HepG2 (cell line): Measurements from ENCODE around the gene SGK1.

ENCODE experiments used
- ETV6 ChIP-seq: sonication (generic); formaldehyde crosslinking; conservative IDR thresholded peaks from 2 replicates; pipeline ENCODE4 v1.4.0; 2020; ENCODE audit warnings: missing genetic modification reagents
- FOXK2 ChIP-seq: fragments of 450-650 bp; IDR thresholded peaks from 2 replicates; pipeline ENCODE4 v1.6.1; 2016
- KLF11 ChIP-seq: IDR thresholded peaks from 2 replicates; pipeline ENCODE4 v1.6.1; 2016; ENCODE audit warnings: missing compliant biosample characterization
- NFE2L2 ChIP-seq: fragments of 150-350 bp; IDR thresholded peaks from 2 replicates; pipeline ENCODE4 v1.6.1; 2014; ENCODE audit warnings: low read length
- ZNF468 ChIP-seq: sonication (generic); formaldehyde crosslinking; IDR thresholded peaks from 2 replicates; pipeline ENCODE4 v1.8.0; 2022; ENCODE audit warnings: mild to moderate bottlenecking, moderate library complexity, missing genetic modification reagents
- ZNF674 ChIP-seq: sonication (generic); formaldehyde crosslinking; IDR thresholded peaks from 2 replicates; pipeline ENCODE4 v1.5.0; 2020; ENCODE audit warnings: low read depth, mild to moderate bottlenecking, missing genetic modification reagents
- TF ChIP-seq, protein P1 (sequence below): sonication (generic); formaldehyde crosslinking; IDR thresholded peaks from 2 replicates; pipeline ENCODE4 v1.5.0; 2020; ENCODE audit warnings: mild to moderate bottlenecking, missing genetic modification reagents

GRCh38 chr6:134361011-134361410 lies 43.1 kb upstream of the SGK1 start:
- TF ChIP-seq ZNF674 (CRISPR knock-in tag) (no peak), NFE2L2 (no peak), KLF11 (CRISPR knock-in tag) (no peak), ETV6 (no peak), ZNF468 (no peak), FOXK2 (no peak)
- TF ChIP-seq, protein P1, sequence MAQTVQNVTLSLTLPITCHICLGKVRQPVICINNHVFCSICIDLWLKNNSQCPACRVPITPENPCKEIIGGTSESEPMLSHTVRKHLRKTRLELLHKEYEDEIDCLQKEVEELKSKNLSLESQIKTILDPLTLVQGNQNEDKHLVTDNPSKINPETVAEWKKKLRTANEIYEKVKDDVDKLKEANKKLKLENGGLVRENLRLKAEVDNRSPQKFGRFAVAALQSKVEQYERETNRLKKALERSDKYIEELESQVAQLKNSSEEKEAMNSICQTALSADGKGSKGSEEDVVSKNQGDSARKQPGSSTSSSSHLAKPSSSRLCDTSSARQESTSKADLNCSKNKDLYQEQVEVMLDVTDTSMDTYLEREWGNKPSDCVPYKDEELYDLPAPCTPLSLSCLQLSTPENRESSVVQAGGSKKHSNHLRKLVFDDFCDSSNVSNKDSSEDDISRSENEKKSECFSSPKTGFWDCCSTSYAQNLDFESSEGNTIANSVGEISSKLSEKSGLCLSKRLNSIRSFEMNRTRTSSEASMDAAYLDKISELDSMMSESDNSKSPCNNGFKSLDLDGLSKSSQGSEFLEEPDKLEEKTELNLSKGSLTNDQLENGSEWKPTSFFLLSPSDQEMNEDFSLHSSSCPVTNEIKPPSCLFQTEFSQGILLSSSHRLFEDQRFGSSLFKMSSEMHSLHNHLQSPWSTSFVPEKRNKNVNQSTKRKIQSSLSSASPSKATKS (CRISPR knock-in tag) = no peak
